HCT116 (cell line): Measurements from ENCODE around the gene PLCB4. TPM values are rescaled to one million over a fixed set of nuclear protein-coding genes. Genes with fewer than 3 reads are reported as not detected.

ENCODE experiments used
- ATAC-seq: fragments of 200-7000 bp; cut with Tn5 transposase; 2 replicates; pipeline ENCODE4 v1.9.1; 2020; ENCODE audit warnings: mild to moderate bottlenecking, moderate library complexity
- BruUV-seq: library from RNA; stranded (reverse); fragments of 400-500 nt; replicated peaks from 2 replicates; lab custom pipeline; 2021; lab: Mats Ljungman, UMichigan
- CTCF ChIA-PET: fragments of 300-600 bp; sonication (Branson Sonifier 250); formaldehyde crosslinking; loops from one replicate; lab custom pipeline; 2021; ENCODE audit warnings: antibody characterized with exemption; lab: Charles Lee
- POLR2A ChIA-PET: fragments of 300-600, 350-600 bp; sonication (Branson Sonifier 250); formaldehyde crosslinking; loops from one replicate; lab custom pipeline; 2021; ENCODE audit warnings: antibody characterized with exemption; lab: Charles Lee
- RAD21 ChIA-PET, 2 experiments: fragments of 300-600 bp; sonication (Branson Sonifier 250); formaldehyde crosslinking; loops; one replicate each; lab custom pipeline; 2023; ENCODE audit warnings: low total read pairs in 2 of 2; ENCODE audit not compliant: uncharacterized antibody in 2 of 2, unreplicated experiment in 2 of 2, low non-redundant PET in 1 of 2; lab: Charles Lee
- DNase-seq: peaks from one replicate; pipeline ENCODE4 v3.0.0-alpha.2; 2010; ENCODE audit warnings: low read depth, low spot score
- H2AFZ ChIP-seq: fragments of 200-600 bp; shearing (Covaris generic), sonication (generic); 2 replicates; pipeline ENCODE4 v1.6.1; 2017; ENCODE audit warnings: low read depth, mixed run types, mixed read lengths, antibody characterized with exemption, low read length; ENCODE audit not compliant: poor library complexity, severe bottlenecking
- H3K27ac ChIP-seq: 2 replicates; pipeline ENCODE4 v1.5.1; 2012; ENCODE audit warnings: low read depth, low read length
- H3K27me3 ChIP-seq: fragments of 200-600 bp; sonication (generic); 2 replicates; pipeline ENCODE4 v1.6.1; 2016; ENCODE audit warnings: mixed run types, low read length, mixed read lengths; ENCODE audit not compliant: insufficient read depth
- H3K36me3 ChIP-seq, 2 experiments: fragments of 200-500 bp in 1 of 2; fragments of 200-600 bp in 1 of 2; sonication (Bioruptor generic) in 1 of 2; sonication (generic) in 1 of 2; 2 replicates each; pipeline versions ENCODE4 v1.5.1 to v1.6.1; 2014 to 2016; ENCODE audit warnings: low read length in 2 of 2, inconsistent platforms in 1 of 2, mixed read lengths in 1 of 2, mixed run types in 1 of 2; ENCODE audit not compliant: insufficient read depth in 2 of 2, control insufficient read depth in 1 of 2
- H3K4me1 ChIP-seq, 2 experiments: fragments of 200-600 bp in 1 of 2; sonication (generic) in 1 of 2; 2 replicates each; pipeline versions ENCODE4 v1.5.1 to v1.6.1; 2012 to 2017; ENCODE audit warnings: low read length in 2 of 2, inconsistent platforms in 1 of 2, mild to moderate bottlenecking in 1 of 2, mixed read lengths in 1 of 2, mixed run types in 1 of 2, moderate library complexity in 1 of 2; ENCODE audit not compliant: insufficient read depth in 2 of 2, control insufficient read depth in 1 of 2
- H3K4me2 ChIP-seq: fragments of 200-600 bp; sonication (generic); 2 replicates; pipeline ENCODE4 v1.6.1; 2017; ENCODE audit warnings: mixed run types, low read length, mixed read lengths
- H3K4me3 ChIP-seq, 2 experiments: fragments of 200-600 bp in 1 of 2; sonication (generic) in 1 of 2; replicated peaks in 1 of 2; 2 replicates each; pipeline ENCODE4 v1.5.1; 2011 to 2016; ENCODE audit warnings: low read length in 2 of 2, control low read depth in 1 of 2, low read depth in 1 of 2, mild to moderate bottlenecking in 1 of 2, mixed read lengths in 1 of 2, mixed run types in 1 of 2
- H3K79me2 ChIP-seq: fragments of 200-600 bp; sonication (generic); 2 replicates; pipeline ENCODE4 v1.6.1; 2017; ENCODE audit warnings: mild to moderate bottlenecking, mixed run types, low read length, moderate library complexity, mixed read lengths; ENCODE audit not compliant: insufficient read depth
- H3K9ac ChIP-seq: fragments of 200-600 bp; sonication (generic); 2 replicates; pipeline ENCODE4 v1.6.1; 2016; ENCODE audit warnings: low read length, mixed read lengths
- H3K9me2 ChIP-seq: fragments of 200-600 bp; sonication (generic), shearing (Covaris generic); 2 replicates; pipeline ENCODE4 v1.6.1; 2017; ENCODE audit warnings: mixed run types, mild to moderate bottlenecking, moderate library complexity; ENCODE audit not compliant: insufficient read depth
- H3K9me3 ChIP-seq, 2 experiments: fragments of 200-500 bp in 1 of 2; fragments of 200-600 bp in 1 of 2; sonication (Bioruptor generic) in 1 of 2; sonication (generic) in 1 of 2; 2 replicates each; pipeline ENCODE4 v1.6.1; 2014 to 2017; ENCODE audit warnings: low read length in 2 of 2, mixed read lengths in 2 of 2, inconsistent platforms in 1 of 2, low read depth in 1 of 2, mild to moderate bottlenecking in 1 of 2, mixed run types in 1 of 2, moderate library complexity in 1 of 2; ENCODE audit not compliant: control insufficient read depth in 1 of 2, insufficient read depth in 1 of 2
- H4K20me1 ChIP-seq: fragments of 200-600 bp; sonication (generic), shearing (Covaris generic); 2 replicates; pipeline ENCODE4 v1.6.1; 2017; ENCODE audit warnings: mixed run types, mild to moderate bottlenecking, moderate library complexity; ENCODE audit not compliant: insufficient read depth
- ATF3 ChIP-seq: IDR thresholded peaks from 2 replicates; pipeline ENCODE4 v1.6.1; 2012
- CEBPB ChIP-seq: IDR thresholded peaks from 2 replicates; pipeline ENCODE4 v1.6.1; 2012; ENCODE audit warnings: low read depth
- EGR1 ChIP-seq: IDR thresholded peaks from 2 replicates; pipeline ENCODE4 v1.6.1; 2012; ENCODE audit warnings: low read depth
- ELF1 ChIP-seq: IDR thresholded peaks from 2 replicates; pipeline ENCODE4 v1.6.1; 2012; ENCODE audit warnings: low read depth, borderline replicate concordance
- EZH2 ChIP-seq: fragments of 200-600 bp; sonication (generic); IDR thresholded peaks from 2 replicates; pipeline ENCODE4 v1.6.1; 2017; ENCODE audit warnings: antibody characterized with exemption, mixed run types
- EZH2phosphoT487 ChIP-seq: fragments of 200-600 bp; IDR thresholded peaks from 2 replicates; pipeline ENCODE4 v1.6.1; 2018; ENCODE audit warnings: antibody characterized with exemption, borderline replicate concordance
- FOSL1 ChIP-seq: IDR thresholded peaks from 2 replicates; pipeline ENCODE4 v1.6.1; 2012; ENCODE audit warnings: low read depth
- JUND ChIP-seq: IDR thresholded peaks from 2 replicates; pipeline ENCODE4 v1.6.1; 2012
- MAX ChIP-seq: IDR thresholded peaks from 2 replicates; pipeline ENCODE4 v1.6.1; 2012
- POLR2AphosphoS5 ChIP-seq: IDR thresholded peaks from 2 replicates; pipeline ENCODE4 v1.6.1; 2011; ENCODE audit warnings: mild to moderate bottlenecking, low read depth, low read length, moderate library complexity
- RAD21 ChIP-seq: IDR thresholded peaks from 2 replicates; pipeline ENCODE4 v1.6.1; 2012; ENCODE audit warnings: low read depth, mild to moderate bottlenecking
- REST ChIP-seq: IDR thresholded peaks from 2 replicates; pipeline ENCODE4 v1.6.1; 2012; ENCODE audit warnings: low read depth
- SP1 ChIP-seq: IDR thresholded peaks from 2 replicates; pipeline ENCODE4 v1.6.1; 2012; ENCODE audit warnings: low read depth
- ZBTB33 ChIP-seq: IDR thresholded peaks from 2 replicates; pipeline ENCODE4 v1.6.1; 2011; ENCODE audit warnings: mild to moderate bottlenecking, low read length, moderate library complexity; ENCODE audit not compliant: insufficient replicate concordance; ENCODE audit errors: extremely low read depth
- ZFX ChIP-seq: fragments of 450-650 bp; IDR thresholded peaks from 2 replicates; pipeline ENCODE4 v1.6.1; 2017
- ZNF274 ChIP-seq: fragments of 200-500 bp; sonication (Bioruptor generic); IDR thresholded peaks from 2 replicates; pipeline ENCODE4 v1.6.1; 2014; ENCODE audit warnings: mild to moderate bottlenecking, low read depth, low read length, inconsistent platforms
- intact Hi-C: fragments of 100-400 bp; cut with micrococcal nuclease; formaldehyde crosslinking; loops from 2 replicates; pipeline ENCODE4 v1.10.0; 2022
- total RNA-seq: library from RNA; stranded (reverse); gene quantifications from one replicate; pipeline ENCODE4 v1.2.1, GENCODE V29; 2021; ENCODE audit not compliant: unreplicated experiment

The PLCB4 gene
- total RNA-seq, 1 experiment from 2014 or later: 2.5 TPM

- H4K20me1 ChIP-seq: no peaks in the 10 kb centered on the region
- no peak overlapping the region for H3K27ac ChIP-seq
- ChIA-PET CTCF (no interaction called here), RAD21 (no interaction called here), POLR2A (no interaction called here)
- DNase-seq (no peak), ATAC-seq (no peak)
- no peaks in the 10 kb centered on the region for H3K9me2 ChIP-seq
- no peak overlapping the region for H2AFZ ChIP-seq
- H3K4me1 ChIP-seq: no peaks in the 10 kb centered on the region
- H3K4me3 ChIP-seq: no peak overlapping the region
- BruUV-seq: no TSS peak
- H3K27me3 ChIP-seq: no peaks in the 10 kb centered on the region
- no peak overlapping the region for H3K4me2 ChIP-seq
- intact Hi-C loops: no loop called here
- no peaks in the 10 kb centered on the region for H3K79me2 ChIP-seq
- no peaks in the 10 kb centered on the region for H3K36me3 ChIP-seq
- H3K9ac ChIP-seq: no peak overlapping the region
- no peaks in the 10 kb centered on the region; a peak in 1 of 4 replicates for H3K9me3 ChIP-seq
- TF ChIP-seq ZNF274 (no peak), SP1 (no peak), ELF1 (no peak), POLR2AphosphoS5 (no peak), JUND (no peak), EZH2phosphoT487 (no peak)
- TF ChIP-seq, all 23 proteins: peak for 0
These were observed 373.1 kb downstream of the PLCB4 start for GRCh38 chr20:9441948-9442347.

GRCh38 chr20:9442858-9443257 lies 374.0 kb downstream of the PLCB4 start:
- Histone ChIP-seq H3K4me2 (no peak overlapping the region), H4K20me1 (no peaks in the 10 kb centered on the region), H3K9ac (no peak overlapping the region), H3K79me2 (no peaks in the 10 kb centered on the region), H3K4me3 (no peak overlapping the region), H3K27ac (no peak overlapping the region), H3K27me3 (no peaks in the 10 kb centered on the region), H3K36me3 (no peaks in the 10 kb centered on the region), H3K4me1 (no peaks in the 10 kb centered on the region), H3K9me2 (no peaks in the 10 kb centered on the region), H2AFZ (no peak overlapping the region), H3K9me3 (no peaks in the 10 kb centered on the region; a peak in 1 of 4 replicates)
- ATAC-seq (no peak), DNase-seq (no peak)
- CTCF ChIA-PET: no interaction called here
- BruUV-seq: no TSS peak
- POLR2A ChIA-PET: no interaction called here
- intact Hi-C loops: no loop called here
- RAD21 ChIA-PET: no interaction called here
- no peak for TF ChIP-seq JUND
- TF ChIP-seq MAX: no peak
- no peak for TF ChIP-seq ZNF274
- no peak for TF ChIP-seq SP1
- no peak for TF ChIP-seq CEBPB
- no peak for TF ChIP-seq EZH2
- no peak for TF ChIP-seq POLR2AphosphoS5
- TF ChIP-seq REST: no peak
- no peak for TF ChIP-seq RAD21
- TF ChIP-seq ATF3: no peak
- TF ChIP-seq ZBTB33: no peak
- no peak for TF ChIP-seq FOSL1
- TF ChIP-seq ZFX: no peak
- TF ChIP-seq EGR1: no peak
